ENCODE results near the gene CIT. TPM values are rescaled to one million over a fixed set of nuclear protein-coding genes. Genes with fewer than 3 reads are reported as not detected.
A peak's percentile ranks its signal among the peaks of the same experiment; 100 is the strongest.

CIT gene
- polyA plus RNA-seq, 1 donor from 2014 or later, result not detected

GRCh38 chr12:119649202-119649808 is 227.8 kb downstream of the CIT start:
- peak overlapping the region in 1 of 3 donors; percentile 74 for H3K27ac Mint-ChIP-seq
- peaks cover 0 to 9% (median 6%) of the 10 kb centered on the region in 3 donors for H3K9me3 Mint-ChIP-seq
- no peak overlapping the region for H3K4me3 Mint-ChIP-seq
- peaks cover 5% of the 10 kb centered on the region for H3K27me3 Mint-ChIP-seq
- H3K36me3 Mint-ChIP-seq, result no peaks in the 10 kb centered on the region
- H3K4me1 Mint-ChIP-seq, result no peaks in the 10 kb centered on the region

- Mint-ChIP-seq H3K27me3 (peaks cover 11% of the 10 kb centered on the region), H3K27ac (no peak overlapping the region), H3K9me3 (peaks cover 0 to 3% (median 0%) of the 10 kb centered on the region in 3 donors)
Measured at GRCh38 chr12:119645535-119646059, 231.5 kb downstream of the CIT start.

GRCh38 chr12:119644930-119645329 is 232.2 kb downstream of the CIT start:
- H3K4me1 Mint-ChIP-seq, result peaks cover 0 to 1% (median 0%) of the 10 kb centered on the region in 3 donors
- H3K4me3 Mint-ChIP-seq, result no peak overlapping the region
- no peaks in the 10 kb centered on the region for H3K36me3 Mint-ChIP-seq
- peaks cover 11% of the 10 kb centered on the region for H3K27me3 Mint-ChIP-seq
- H3K27ac Mint-ChIP-seq, result no peak overlapping the region
- peaks cover 0 to 3% (median 0%) of the 10 kb centered on the region in 3 donors for H3K9me3 Mint-ChIP-seq

More at GRCh38 chr12:119645535-119646059, 231.5 kb downstream of the CIT start:
- H3K4me1 Mint-ChIP-seq, result peaks cover 0 to 1% (median 0%) of the 10 kb centered on the region in 3 donors
- H3K4me3 Mint-ChIP-seq, result no peak overlapping the region
- no peaks in the 10 kb centered on the region for H3K36me3 Mint-ChIP-seq

- Mint-ChIP-seq H3K27me3 (peaks cover 11% of the 10 kb centered on the region), H3K9me3 (peaks cover 0 to 3% (median 0%) of the 10 kb centered on the region in 3 donors), H3K27ac (no peak overlapping the region), H3K4me3 (no peak overlapping the region), H3K36me3 (no peaks in the 10 kb centered on the region), H3K4me1 (peaks cover 0 to 1% (median 0%) of the 10 kb centered on the region in 3 donors)
Measured at GRCh38 chr12:119642986-119643385, 234.1 kb downstream of the CIT start.

Other genes with a start within 250 kb of the CIT start
- gene PRKAB1, start 209.2 kb downstream of the CIT start, polyA plus RNA-seq, result 53.8 TPM
- 1.1 TPM for gene BICDL1, start 111.9 kb upstream of the CIT start, polyA plus RNA-seq
- gene RAB35, start 239.4 kb upstream of the CIT start, polyA plus RNA-seq, result 18.1 TPM

All from IgD-negative memory B cell (primary cell).